PC-3 (cell line): Measurements from ENCODE around the gene LDLRAD1.

ENCODE experiments used
- EZH2 ChIP-seq: fragments of 300-600 bp; sonication (generic); IDR thresholded peaks from one replicate; pipeline ENCODE4 v1.6.1; 2017; ENCODE audit warnings: antibody characterized with exemption, mild to moderate bottlenecking, low read length; ENCODE audit not compliant: unreplicated experiment
- TF ChIP-seq, protein P1 (sequence below): fragments of 300-600 bp; sonication (generic); conservative IDR thresholded peaks from 2 replicates; pipeline ENCODE4 v1.5.1; 2017; ENCODE audit warnings: antibody characterized with exemption, low read depth, mild to moderate bottlenecking, low read length

DNA sequence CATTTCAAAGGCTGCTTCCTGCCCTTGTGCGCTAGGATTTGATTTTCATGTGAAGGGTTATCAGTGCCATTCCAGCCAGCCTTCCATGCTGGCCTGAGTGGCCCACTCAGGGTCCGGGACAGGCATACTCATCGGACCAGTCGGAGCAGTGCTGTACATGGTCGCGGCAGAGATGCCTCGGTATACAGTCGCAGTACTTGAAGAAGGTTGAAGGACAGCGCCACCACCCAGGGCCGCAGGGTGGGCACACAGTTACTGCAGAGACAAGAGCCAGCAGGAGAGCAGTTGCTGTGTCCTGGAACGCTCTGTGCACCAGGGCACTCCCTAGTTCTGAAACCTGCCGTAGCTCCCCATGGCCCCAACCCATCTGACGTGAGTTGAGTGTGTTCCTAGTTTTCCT lies 9.1 kb downstream of the LDLRAD1 start:
- TF ChIP-seq, protein P1, sequence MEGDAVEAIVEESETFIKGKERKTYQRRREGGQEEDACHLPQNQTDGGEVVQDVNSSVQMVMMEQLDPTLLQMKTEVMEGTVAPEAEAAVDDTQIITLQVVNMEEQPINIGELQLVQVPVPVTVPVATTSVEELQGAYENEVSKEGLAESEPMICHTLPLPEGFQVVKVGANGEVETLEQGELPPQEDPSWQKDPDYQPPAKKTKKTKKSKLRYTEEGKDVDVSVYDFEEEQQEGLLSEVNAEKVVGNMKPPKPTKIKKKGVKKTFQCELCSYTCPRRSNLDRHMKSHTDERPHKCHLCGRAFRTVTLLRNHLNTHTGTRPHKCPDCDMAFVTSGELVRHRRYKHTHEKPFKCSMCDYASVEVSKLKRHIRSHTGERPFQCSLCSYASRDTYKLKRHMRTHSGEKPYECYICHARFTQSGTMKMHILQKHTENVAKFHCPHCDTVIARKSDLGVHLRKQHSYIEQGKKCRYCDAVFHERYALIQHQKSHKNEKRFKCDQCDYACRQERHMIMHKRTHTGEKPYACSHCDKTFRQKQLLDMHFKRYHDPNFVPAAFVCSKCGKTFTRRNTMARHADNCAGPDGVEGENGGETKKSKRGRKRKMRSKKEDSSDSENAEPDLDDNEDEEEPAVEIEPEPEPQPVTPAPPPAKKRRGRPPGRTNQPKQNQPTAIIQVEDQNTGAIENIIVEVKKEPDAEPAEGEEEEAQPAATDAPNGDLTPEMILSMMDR, result no peak
- TF ChIP-seq EZH2, result no peak
